Inflammatory macrophage (primary cell): ENCODE results near the gene SLC15A4.
"Not testable (repeated sequence)": the region's sequence is repeated elsewhere in the genome, so short reads cannot be mapped to it uniquely, and the experiment has no call there.

Source experiments
- DNase-seq, 2 donors: peaks; one replicate each; pipeline ENCODE4 v3.0.0-alpha.2; 2020 to 2022

Gene SLC15A4

DNA sequence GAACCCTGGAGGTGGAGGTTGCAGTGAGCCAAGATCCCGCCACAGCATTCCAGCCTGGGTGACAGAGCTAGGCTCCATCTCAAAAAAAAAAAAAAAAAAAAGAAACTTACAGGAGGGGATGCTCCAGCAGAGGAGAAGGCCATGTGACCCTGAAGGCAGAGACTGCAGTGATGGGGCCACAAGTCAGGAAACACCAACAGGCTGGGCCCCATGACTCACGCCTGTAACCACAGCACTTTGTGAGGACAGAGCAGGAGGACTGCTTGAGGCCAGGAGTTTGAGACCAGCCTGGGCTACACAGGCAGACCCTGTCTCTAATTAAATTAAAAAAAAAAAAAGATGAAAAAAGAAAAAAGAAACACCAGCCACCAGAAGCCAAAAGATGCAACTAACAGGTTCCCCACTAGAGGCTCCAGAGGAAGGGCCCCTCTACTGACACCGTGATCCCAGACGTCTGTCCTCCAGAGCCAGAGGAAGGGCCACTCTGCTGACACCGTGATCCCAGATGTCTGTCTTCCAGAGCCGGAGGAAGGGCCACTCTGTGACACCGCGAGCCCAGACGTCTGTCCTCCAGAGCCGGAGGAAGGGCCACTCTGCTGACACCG lies 20.4 kb upstream of the SLC15A4 start:
- peak; percentile 69 to 84 for DNase-seq

DNA sequence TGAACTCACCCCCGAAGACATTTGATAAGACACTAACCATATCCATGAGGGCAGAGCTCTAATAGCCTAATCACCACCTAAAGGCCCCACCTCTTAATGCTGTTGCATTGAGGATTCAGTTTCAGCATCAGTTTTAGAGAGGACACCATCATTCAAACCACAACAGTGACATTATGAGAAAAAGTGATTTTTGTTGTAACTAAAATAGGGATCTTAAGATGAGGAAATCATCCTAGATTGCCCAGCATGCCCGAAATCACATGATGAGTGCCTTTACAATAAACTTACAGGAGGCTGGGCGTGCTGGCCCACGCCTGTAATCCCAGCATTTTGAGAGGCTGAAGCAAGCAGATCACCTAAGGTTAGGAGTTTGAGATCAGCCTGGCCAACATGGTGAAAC lies 19.8 kb upstream of the SLC15A4 start:
- peak; percentile 82 to 92 for DNase-seq

DNA sequence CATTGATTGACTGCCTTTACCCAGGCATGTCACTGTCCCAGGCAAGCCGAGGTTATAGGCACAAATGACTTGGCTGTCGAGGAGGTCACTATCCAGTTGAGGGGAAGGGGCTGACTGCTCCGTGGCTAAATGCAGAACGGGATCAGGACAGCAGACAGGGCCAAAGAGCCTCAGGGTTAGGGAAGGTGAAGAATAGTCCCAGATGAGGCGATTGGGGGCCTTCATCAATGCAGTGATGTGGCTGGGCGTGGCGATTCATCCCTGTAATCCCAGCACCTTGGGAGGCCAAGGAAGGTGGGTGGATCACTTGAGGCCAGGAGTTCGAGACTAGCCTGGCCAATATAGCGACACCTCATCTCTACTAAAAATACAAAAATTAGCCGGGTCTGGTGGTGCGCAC lies 18.8 kb upstream of the SLC15A4 start:
- no peak for DNase-seq

DNA sequence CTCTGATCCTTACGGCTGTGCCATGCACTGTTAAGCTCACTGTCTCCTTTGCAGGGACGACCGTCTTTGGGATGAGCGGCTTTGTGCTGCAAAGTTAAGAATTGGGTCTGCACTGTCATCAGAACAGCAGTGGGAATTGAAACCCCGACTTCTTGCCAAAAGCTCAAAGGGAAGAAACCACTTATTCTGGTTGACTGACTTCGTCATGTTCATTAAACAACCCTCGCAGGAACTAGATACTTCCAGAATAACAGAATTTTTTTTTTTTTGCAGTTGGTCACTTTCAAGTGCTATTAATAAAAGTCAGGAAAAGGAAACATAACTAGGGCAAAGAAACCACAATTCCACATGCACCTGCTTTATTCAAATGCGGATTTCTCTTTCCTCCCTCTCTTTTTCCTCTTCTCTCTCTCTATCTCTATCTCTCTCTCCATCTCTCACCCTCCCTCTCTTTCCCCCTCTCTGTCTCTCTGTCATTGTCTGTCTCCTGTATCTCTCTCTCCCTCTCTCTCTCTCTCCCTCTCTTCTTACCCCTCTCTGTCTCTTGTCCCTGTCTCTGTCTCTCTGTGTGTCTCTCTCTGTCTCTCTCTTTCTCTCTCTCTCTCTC lies 17.2 kb upstream of the SLC15A4 start:
- peak; percentile 33 to 43 for DNase-seq

DNA sequence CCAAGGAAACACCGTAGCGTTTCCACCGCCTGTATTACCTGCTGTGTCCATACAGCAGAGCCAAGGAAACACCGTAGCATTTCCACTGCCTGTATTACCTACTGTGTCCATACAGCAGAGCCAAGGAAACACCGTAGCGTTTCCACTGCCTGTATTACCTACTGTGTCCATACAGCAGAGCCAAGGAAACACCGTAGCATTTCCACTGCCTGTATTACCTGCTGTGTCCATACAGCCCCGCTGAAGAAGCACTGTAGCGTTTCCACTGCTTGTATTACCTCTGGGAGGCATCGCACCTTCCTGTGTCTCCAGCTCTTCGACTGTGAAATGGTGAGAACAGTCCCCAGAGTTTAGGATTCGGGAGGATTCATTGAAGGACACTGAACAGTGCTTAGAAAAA lies 16.1 kb upstream of the SLC15A4 start:
- DNase-seq: not testable (repeated sequence)

DNA sequence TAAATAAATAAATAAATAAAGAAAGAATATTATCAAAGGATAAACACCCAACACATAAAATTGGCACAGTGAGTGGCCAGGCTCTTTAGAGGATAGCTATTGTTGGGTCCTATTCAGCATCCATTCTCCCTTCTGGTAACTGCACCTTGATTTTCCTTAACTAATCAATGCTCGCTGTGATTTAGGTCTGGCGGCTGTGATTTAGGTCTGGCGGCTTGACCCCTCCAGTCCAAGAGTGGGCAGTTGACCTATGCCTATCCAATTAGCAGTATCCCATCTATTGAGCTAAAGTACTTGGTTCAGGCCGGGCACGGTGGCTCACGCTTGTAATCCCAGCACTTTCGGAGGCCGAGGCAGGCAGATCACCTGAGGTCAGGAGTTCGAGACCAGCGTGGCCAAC lies 9.7 kb upstream of the SLC15A4 start:
- DNase-seq: no peak

DNA sequence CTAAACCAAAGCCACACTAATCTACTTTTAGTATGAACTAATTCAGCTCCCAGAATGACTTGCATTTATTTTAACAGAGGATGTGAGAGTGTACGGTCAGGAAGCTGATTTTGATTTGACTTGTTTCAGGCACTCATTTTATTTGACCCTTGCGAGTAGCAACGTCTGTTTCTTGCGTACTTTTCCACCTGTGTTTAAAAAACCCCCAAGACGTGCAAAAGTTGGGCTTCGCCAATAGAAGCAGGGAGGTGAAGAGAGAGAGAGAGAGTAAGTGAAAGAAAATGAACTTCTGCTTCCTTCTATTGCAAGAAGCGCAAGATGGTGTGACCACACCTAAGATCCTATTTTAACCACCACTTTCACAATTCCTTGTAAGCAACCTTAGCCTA lies 6.7 kb upstream of the SLC15A4 start:
- DNase-seq: peak; percentile 50 to 71

DNA sequence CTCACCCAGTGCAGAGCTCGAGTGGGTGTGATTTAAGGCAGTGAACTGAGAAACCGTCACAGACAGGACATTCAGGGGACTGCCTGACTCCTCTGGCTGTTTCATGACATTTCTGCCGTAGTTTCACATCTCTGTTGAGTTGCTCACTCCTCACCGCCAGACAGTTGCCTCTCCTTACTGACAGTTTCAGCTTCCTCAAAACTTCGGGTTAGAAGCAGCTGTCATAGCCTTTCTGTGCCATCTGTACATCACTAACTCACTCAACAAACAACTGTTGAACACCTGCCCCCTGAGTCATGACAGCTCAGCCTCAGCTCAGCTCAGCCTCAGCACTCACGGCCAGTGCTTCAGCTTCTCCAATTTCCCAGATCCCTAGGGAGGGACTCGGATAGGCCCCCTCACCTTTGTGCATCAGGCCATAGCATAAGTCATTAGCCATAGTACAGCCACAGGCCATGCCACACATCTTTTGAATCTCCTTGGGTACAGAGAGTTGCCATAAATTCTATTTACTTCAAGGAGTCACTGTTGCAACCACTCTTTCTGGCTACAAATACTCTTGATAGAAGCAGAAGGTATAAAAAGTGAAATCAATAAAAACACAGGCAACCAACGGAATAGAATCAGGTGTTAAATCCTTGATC lies 6.2 kb upstream of the SLC15A4 start:
- peak; percentile 81 to 86 for DNase-seq

DNA sequence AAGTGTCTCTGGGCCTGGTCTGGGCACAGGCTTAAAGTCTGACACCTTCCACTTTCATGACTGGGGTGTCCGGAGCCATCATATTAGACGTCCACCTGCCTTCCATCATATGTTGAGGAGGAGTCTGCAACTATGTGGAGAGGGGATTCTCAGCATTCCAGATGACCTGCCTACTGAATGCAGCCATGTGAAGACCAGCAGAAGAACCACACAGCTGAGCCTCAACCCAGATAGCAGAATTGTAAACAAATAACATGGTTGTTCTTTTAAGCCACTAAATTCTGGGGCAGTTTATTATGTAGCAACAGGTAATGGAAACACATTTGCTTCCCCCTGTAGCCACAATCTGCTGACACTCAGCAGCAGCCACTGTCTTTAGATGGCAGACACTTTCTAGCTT lies 4.0 kb upstream of the SLC15A4 start:
- no peak for DNase-seq

DNA sequence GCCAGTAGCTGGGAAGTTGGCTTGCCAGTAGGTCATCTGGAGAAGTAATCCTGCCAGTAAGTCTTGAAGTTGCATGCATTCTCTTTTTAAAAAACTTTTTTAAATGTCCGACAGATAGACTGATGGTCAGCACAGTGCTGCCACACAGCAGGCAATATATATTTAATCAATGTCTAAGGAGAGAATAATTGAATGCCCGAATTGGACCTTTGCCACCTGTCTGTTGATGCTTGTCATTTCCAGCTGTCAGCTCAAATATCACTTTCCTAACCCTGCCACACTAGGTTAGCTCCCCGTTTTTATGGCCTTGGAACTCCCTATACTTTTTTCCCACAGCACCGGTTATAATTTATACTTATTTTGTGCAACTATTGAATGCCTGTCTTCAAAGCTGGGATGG lies 2.1 kb upstream of the SLC15A4 start:
- DNase-seq: no peak

DNA sequence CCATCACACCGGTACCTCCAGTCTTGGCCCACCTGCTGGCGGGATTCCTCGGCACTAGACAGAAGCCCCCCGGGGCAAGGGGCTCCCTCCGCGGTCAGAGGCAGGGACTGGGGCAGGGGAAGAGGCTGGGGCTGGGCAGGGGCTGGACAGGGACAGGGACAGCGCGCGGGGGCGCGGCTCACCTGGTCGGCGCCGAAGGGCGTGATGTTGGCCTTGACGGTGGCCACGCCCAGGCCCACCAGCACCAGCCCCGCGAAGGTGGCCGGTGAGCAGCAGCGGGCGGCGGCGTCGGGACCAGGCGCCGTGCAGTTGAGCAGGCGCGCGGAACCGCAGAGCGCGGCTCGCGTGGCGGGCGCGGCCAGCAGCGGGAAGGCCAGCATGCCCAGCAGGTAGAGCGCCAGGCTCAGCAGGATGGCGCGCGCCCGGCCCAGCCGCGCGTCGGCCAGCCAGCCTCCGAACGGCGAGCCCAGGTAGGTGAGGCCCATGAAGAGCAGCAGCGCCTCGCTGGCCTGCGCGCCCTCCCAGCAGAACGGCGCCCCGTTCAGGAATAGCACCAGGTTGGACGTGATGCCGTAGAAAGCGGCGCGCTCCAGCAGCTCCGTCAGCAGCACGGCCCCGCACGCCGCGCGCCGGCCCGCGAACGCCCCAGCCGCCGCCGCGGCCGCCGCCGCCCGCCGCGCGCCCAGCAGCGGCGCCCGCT lies 392 bp downstream of the SLC15A4 start:
- no peak for DNase-seq

DNA sequence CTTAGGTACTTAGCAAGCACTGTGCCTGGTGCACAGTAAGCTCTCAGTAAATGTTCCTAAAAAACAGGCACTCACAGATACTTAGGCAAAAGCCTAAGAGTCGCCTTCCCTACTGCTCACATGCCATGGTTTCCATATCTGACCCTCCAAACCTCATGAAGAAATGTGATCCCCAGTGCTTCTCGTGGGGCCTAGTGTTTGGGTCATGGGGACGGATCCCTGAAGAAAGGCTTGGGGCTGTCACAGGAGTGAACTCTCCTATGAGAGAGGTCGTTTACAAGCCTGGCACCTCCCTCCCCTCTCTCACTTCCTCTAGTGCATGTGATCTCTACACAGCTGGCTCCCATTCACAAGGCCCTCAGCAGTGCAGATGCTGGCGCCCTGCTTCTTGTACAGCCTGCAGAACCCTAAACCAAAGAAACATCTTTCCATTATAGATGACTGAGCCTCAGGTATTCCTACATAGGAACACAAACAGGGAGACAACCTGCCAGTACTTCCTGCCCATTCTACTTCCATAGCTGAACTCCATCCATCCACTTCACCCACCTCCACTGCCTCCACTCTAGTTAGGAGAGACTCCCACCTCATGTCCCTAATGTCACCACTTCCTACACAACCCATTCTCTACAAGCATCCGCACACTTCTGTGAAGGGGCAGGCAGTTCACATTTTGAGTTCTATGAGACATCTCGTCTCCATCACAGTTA lies 2.9 kb downstream of the SLC15A4 start:
- peak; percentile 92 to 93 for DNase-seq

DNA sequence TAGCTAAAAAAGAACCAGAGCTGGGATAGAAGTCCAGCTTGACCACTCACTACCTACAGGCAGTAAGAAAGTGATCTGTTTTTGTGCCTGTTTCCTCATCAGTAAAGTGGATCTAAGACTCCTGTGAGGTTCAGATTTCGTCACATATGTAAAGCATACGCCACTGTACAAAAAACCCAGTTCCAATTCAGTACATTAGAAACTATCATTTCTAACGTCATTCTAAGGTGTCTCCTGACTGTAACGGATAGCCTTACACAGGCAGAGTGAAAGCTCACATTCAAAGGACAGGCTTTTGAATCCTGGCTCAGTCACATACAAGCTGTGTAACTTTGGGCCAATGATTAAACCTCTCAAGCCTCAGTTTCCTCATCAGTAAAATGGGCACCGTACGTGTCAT lies 3.5 kb downstream of the SLC15A4 start:
- DNase-seq: no peak

DNA sequence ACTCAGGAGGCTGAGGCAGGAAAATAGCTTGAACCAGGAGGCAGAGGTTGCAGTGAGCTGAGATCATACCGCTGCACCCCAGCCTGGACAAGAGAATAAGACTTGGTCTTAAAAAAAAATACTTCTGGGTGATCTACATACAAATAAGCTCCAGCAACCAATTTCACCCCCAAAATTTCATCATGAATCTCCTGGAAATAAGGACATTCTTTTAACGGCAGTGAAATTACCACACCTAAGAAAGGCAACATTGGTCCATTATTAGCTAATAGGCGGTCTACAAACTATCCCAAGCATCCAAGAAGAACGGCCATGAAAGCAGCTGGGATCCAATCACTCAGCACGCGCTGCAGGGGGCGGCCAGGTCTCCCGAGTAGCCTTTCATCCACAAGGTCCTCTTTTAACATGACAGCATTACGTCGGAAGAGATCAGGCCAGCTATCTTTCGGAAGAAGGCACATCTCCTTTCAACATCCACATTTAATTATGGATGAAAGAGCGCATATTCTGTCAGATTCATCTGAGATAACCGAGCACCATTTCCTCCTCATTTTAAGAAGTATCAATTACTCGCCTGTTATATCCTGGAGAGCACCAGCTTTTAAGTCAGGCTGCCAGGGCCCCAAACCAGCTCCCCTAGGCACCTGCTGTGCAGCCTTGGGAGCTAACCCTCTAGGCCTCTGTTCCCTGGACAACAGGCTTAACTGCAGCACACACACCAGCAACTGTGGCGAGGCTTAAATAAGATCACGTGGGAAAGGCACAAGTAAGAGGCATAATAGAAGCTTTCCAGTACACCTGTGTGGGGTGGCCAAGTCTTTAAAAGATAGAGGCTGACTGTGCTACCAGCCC lies 4.2 kb downstream of the SLC15A4 start:
- DNase-seq: no peak

DNA sequence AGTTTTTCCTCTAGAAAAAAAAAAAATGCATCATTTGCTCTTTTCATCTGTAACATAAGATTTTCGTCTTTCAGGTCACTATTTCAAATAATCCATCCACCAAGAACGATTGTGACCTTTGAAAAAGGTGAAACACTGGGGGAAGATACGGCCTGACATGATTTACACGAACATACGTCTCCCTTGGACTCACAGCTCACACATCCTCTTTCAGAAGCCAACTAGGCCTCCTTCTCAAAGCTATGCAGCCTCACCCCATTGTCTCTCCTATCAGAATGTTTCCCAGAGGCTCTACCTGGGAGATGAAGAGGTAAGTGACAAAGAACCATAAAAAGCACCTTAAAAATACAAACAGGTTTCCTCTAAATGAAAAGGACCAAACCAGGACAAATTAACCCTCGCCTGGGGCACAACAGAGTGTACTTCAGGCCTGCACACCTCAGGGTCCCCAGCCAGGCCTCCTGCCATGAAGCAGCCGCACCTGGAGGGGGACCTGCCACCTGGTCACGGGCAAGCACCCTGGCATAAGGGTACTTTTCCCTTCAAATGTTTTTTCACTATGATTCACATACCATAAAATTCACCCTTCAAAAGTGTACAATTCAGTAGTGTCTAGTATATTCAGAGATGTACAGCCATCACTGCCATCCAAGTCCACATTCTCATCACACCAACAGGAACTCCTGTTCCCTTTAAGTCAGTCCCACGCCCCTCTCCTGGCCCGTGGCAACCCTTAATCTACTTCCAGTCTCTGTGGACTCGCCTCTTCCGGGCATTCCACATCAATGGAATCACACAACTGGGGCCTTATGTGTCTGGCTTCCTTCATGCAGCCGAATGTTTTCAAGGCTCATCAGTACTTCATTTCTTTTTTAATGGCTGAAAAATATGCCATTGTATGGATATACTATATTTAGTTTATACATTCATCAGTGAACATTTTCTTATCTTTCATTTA lies 5.4 kb downstream of the SLC15A4 start:
- no peak for DNase-seq

DNA sequence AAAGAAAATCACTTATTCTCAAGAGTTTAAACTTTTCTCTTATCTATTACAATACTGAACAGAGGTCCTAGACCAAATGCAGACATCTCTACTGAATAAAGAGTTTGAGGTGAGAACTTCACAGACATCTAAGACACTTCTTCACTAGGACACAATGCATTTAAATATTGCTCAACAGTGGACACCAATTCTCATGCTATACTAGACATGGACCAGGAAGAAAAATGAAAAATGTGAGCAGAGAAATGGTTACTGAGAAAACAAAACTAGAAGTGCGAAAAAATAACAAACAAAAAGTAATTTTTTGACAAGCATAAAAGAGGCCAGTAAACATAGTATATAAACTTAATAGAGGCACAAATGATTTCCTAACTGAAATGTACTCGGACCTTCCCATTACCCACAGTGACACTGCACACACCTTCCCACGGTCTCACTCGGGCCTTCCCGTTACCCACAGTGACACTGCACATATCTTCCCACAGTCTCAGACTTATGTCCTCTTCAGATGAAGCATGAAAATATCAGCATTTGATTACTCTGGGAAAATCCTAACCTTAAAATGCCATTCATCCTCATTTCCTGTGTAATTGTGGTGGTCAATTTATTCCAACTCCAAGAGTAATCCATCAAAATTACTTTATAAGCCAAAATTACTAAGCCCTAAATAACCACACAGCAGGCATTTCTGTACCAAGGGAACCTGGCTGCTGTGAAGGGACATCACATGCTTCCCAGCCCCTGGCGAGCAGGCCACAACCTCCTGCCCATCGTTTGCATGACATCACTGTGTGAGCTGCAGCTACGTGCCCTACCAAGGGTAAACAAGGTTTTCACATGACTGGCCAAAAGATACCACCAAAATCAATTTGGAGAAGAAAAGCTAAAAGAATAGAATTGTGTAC lies 6.4 kb downstream of the SLC15A4 start:
- peak; percentile 43 to 67 for DNase-seq

DNA sequence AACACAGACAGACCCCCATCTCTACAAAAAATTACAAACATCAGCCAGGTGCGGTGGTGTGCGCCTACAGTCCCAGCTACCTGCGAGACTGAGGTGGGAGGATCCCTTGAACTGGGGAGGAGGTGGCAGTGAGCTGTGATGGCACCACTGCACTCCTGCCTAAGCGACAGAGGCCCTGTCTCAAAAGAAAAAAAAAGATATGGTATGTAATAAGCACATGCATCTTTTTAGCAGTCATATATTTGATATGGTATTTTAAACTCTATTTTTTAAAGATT lies 7.2 kb downstream of the SLC15A4 start:
- no peak for DNase-seq

DNA sequence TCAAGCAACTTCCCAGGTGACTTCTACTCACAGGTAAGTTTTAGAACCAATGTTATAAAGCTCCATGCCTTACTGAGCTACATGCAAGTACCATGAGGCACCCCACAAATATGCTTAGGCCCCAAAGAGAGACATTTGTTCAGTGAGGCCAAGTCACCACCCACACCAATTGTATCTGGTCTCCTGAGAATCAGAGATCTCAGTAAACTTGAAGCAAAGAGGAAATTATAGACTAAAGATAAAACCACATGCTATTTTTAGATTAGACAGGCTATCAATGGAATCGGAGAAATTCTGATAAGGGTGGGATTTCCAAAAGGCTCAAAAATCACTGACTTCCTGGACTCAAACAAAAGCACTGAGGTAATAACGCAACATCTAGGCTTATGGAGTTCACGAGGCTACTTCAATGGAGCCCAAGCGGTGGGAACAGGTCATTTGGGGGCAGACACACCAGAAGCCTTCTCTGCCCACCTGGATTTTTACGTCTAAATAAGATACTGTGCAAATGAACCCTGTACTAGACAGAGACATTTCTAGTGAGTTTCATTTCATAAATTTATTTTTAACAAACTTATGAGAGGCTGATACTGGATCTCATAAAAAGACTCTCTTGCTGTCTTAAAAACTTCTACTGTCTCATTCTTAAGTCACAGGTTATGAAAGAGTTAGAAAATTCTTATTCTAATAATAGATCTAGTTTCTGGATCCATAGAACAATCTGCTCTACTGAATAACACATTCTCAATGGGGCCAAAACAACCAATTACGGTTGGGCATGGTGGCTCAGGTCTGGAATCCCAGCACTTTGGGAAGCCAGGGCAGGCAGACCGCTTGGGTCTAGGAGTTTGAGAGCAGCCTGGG lies 7.7 kb downstream of the SLC15A4 start:
- DNase-seq: no peak
